Astrocyte (in vitro differentiated cells and primary cell): ENCODE data around the gene ASH1L. TPM values are rescaled to one million over a fixed set of nuclear protein-coding genes. Genes with fewer than 3 reads are reported as not detected.

Experiments used
- DNase-seq: peaks from one replicate; pipeline ENCODE4 v3.0.0-alpha.2; 2010; ENCODE audit warnings: low read depth
- FAIRE-seq: peaks from 2 replicates; lab custom pipeline; 2011; peaks lifted over from hg19 to GRCh38; lab: Jason Lieb, UNC
- H2AFZ ChIP-seq: 2 replicates; pipeline ENCODE4 v1.6.0; 2012; ENCODE audit warnings: low read depth, low read length, inconsistent platforms
- H3K27ac ChIP-seq: 2 replicates; pipeline ENCODE4 v1.5.1; 2011; ENCODE audit warnings: low read depth, low read length, inconsistent platforms
- H3K27me3 ChIP-seq: 2 replicates; pipeline ENCODE4 v1.6.0; 2011; ENCODE audit warnings: low read length, inconsistent platforms; ENCODE audit not compliant: insufficient read depth
- H3K36me3 ChIP-seq: 2 replicates; pipeline ENCODE4 v1.5.1; 2011; ENCODE audit warnings: low read length, inconsistent platforms; ENCODE audit not compliant: insufficient read depth
- H3K4me1 ChIP-seq: 2 replicates; pipeline ENCODE4 v1.5.1; 2011; ENCODE audit warnings: low read length, inconsistent platforms; ENCODE audit not compliant: insufficient read depth
- H3K4me2 ChIP-seq: 2 replicates; pipeline ENCODE4 v1.6.0; 2012; ENCODE audit warnings: low read length, inconsistent platforms
- H3K4me3 ChIP-seq: 2 replicates; pipeline ENCODE4 v1.5.1; 2011; ENCODE audit warnings: low read depth, mild to moderate bottlenecking, low read length, inconsistent platforms; ENCODE audit not compliant: insufficient read depth
- H3K79me2 ChIP-seq: 2 replicates; pipeline ENCODE4 v1.6.0; 2012; ENCODE audit warnings: mild to moderate bottlenecking, low read length, inconsistent platforms; ENCODE audit not compliant: insufficient read depth
- H3K9ac ChIP-seq: 2 replicates; pipeline ENCODE4 v1.6.0; 2012; ENCODE audit warnings: mild to moderate bottlenecking, low read length, inconsistent platforms
- H3K9me3 ChIP-seq: 2 replicates; pipeline ENCODE4 v1.5.1; 2012; ENCODE audit warnings: low read depth, mild to moderate bottlenecking, low read length, inconsistent platforms; ENCODE audit not compliant: insufficient read depth
- H4K20me1 ChIP-seq: 2 replicates; pipeline ENCODE4 v1.6.0; 2012; ENCODE audit warnings: low read length, inconsistent platforms; ENCODE audit not compliant: insufficient read depth
- H3K27ac Mint-ChIP-seq: one replicate; pipeline ENCODE4 v1.8.0; 2021; ENCODE audit warnings: mild to moderate bottlenecking, mixed read lengths; ENCODE audit not compliant: unreplicated experiment
- H3K27me3 Mint-ChIP-seq: one replicate; pipeline ENCODE4 v1.8.0; 2021; ENCODE audit warnings: low read depth, mixed read lengths; ENCODE audit not compliant: unreplicated experiment
- H3K36me3 Mint-ChIP-seq: one replicate; pipeline ENCODE4 v1.8.0; 2021; ENCODE audit warnings: low read depth, mixed read lengths; ENCODE audit not compliant: unreplicated experiment
- H3K4me1 Mint-ChIP-seq: one replicate; pipeline ENCODE4 v1.8.0; 2021; ENCODE audit warnings: low read depth, mixed read lengths; ENCODE audit not compliant: unreplicated experiment
- H3K4me3 Mint-ChIP-seq: one replicate; pipeline ENCODE4 v1.8.0; 2021; ENCODE audit warnings: mild to moderate bottlenecking, moderate library complexity, mixed read lengths; ENCODE audit not compliant: unreplicated experiment
- H3K9me3 Mint-ChIP-seq: one replicate; pipeline ENCODE4 v1.8.0; 2021; ENCODE audit warnings: mild to moderate bottlenecking, mixed read lengths; ENCODE audit not compliant: unreplicated experiment
- EZH2 ChIP-seq: IDR thresholded peaks from 2 replicates; pipeline ENCODE4 v1.6.1; 2012; ENCODE audit warnings: mild to moderate bottlenecking, low read length, inconsistent platforms; ENCODE audit not compliant: insufficient read depth
- total RNA-seq: library from RNA; stranded (reverse); gene quantifications from 2 replicates; pipeline ENCODE4 v1.2.1, GENCODE V29; 2021
- TF ChIP-seq, protein P1 (sequence below): IDR thresholded peaks from 2 replicates; pipeline ENCODE4 v1.5.1; 2011; ENCODE audit warnings: low read depth, mild to moderate bottlenecking, inconsistent platforms, low read length, moderate library complexity; ENCODE audit not compliant: insufficient read depth

Gene ASH1L
- total RNA-seq, 1 donor from 2014 or later = 31.1 TPM

DNA sequence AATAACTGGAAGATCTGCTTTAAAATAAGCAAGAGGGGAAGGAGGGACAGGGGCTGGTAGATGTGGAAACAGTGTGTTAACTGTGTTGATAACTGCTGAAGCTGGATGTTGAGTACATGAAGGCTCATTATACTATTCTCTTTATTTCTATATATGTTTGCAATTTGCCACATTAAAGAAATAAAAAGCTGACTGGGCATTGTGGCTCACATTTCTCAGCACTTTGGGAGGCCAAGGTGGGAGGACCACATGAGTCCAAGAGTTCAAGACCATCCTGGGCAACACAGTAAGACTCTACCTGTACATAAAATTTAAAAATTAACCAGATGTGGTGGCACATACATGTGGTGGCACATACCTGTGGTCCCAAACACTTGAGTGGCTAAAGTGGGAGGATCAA, 6.7 kb downstream of the ASH1L start:
- H3K4me2 ChIP-seq = no peak overlapping the region
- H3K4me1 ChIP-seq = peaks cover 5% of the 10 kb centered on the region
- no peak for TF ChIP-seq EZH2
- TF ChIP-seq, protein P1, sequence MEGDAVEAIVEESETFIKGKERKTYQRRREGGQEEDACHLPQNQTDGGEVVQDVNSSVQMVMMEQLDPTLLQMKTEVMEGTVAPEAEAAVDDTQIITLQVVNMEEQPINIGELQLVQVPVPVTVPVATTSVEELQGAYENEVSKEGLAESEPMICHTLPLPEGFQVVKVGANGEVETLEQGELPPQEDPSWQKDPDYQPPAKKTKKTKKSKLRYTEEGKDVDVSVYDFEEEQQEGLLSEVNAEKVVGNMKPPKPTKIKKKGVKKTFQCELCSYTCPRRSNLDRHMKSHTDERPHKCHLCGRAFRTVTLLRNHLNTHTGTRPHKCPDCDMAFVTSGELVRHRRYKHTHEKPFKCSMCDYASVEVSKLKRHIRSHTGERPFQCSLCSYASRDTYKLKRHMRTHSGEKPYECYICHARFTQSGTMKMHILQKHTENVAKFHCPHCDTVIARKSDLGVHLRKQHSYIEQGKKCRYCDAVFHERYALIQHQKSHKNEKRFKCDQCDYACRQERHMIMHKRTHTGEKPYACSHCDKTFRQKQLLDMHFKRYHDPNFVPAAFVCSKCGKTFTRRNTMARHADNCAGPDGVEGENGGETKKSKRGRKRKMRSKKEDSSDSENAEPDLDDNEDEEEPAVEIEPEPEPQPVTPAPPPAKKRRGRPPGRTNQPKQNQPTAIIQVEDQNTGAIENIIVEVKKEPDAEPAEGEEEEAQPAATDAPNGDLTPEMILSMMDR = no peak
- Mint-ChIP-seq H3K36me3 (peaks cover 6% of the 10 kb centered on the region), H3K4me3 (no peak overlapping the region), H3K4me1 (peaks cover 8% of the 10 kb centered on the region), H3K9me3 (no peaks in the 10 kb centered on the region), H3K27me3 (no peaks in the 10 kb centered on the region), H3K27ac (no peak overlapping the region)
- H3K27me3 ChIP-seq = no peaks in the 10 kb centered on the region
- H3K9me3 ChIP-seq = no peaks in the 10 kb centered on the region
- no peak overlapping the region for H3K9ac ChIP-seq
- FAIRE-seq (no peak), DNase-seq (no peak)
- H4K20me1 ChIP-seq = peaks cover 84% of the 10 kb centered on the region
- no peak overlapping the region for H3K4me3 ChIP-seq
- H2AFZ ChIP-seq = no peak overlapping the region
- H3K27ac ChIP-seq = no peak overlapping the region
- no peaks in the 10 kb centered on the region for H3K36me3 ChIP-seq
- peaks cover 96% of the 10 kb centered on the region for H3K79me2 ChIP-seq

DNA sequence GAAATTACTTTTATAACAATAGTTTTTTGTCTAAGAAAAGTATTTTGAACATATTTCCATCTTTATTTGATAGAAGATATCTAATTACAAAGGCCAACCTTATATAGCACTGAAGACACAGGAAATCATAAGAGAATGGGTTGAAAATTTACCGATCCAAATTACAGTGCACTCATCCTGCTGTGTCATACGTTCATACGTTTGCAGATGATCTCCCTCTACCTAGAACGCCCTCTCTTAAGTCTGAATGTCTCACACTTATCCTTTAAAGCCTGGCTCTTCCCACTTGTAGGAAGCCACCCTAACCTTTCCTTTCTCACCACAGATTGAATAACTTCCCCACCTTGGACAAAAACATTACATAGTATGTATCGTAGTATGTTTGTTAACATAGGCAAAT, 9.3 kb downstream of the ASH1L start:
- Histone ChIP-seq H3K4me3 (no peak overlapping the region), H3K9me3 (no peaks in the 10 kb centered on the region), H3K4me2 (no peak overlapping the region), H3K9ac (no peak overlapping the region), H3K27me3 (no peaks in the 10 kb centered on the region), H3K79me2 (peaks cover 97% of the 10 kb centered on the region), H3K4me1 (no peaks in the 10 kb centered on the region), H3K27ac (no peak overlapping the region), H4K20me1 (peaks cover 80% of the 10 kb centered on the region), H2AFZ (no peak overlapping the region), H3K36me3 (no peaks in the 10 kb centered on the region)
- peaks cover 6% of the 10 kb centered on the region for H3K36me3 Mint-ChIP-seq
- FAIRE-seq = no peak
- no peak for DNase-seq
- H3K4me1 Mint-ChIP-seq = peaks cover 1% of the 10 kb centered on the region
- H3K4me3 Mint-ChIP-seq = no peak overlapping the region
- H3K27me3 Mint-ChIP-seq = no peaks in the 10 kb centered on the region
- no peaks in the 10 kb centered on the region for H3K9me3 Mint-ChIP-seq
- no peak overlapping the region for H3K27ac Mint-ChIP-seq
- no peak for TF ChIP-seq EZH2
- TF ChIP-seq, protein P1 = no peak

DNA sequence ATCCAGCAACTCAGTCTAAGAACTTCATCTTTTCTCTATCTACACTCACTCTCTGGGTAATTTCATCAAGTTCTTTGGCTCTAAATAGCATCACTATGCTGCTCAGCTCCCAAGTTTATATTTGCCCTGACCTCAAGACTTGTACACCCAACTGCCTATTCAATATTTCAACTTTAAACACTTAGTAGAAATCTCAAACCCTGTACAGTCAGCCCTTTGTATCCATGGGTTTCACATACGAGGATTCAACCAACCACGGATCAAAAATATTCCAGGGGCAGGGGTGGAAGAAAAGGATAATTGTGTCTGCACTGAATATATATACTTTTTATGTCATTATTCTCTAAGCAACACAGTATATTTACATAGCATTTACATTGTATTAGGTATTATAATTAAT, 13.9 kb downstream of the ASH1L start:
- no peak for FAIRE-seq
- no peaks in the 10 kb centered on the region for H3K9me3 Mint-ChIP-seq
- H3K36me3 Mint-ChIP-seq = peaks cover 6% of the 10 kb centered on the region
- Histone ChIP-seq H3K36me3 (no peaks in the 10 kb centered on the region), H3K27ac (no peak overlapping the region), H3K9me3 (no peaks in the 10 kb centered on the region), H3K9ac (no peak overlapping the region), H2AFZ (no peak overlapping the region), H3K27me3 (no peaks in the 10 kb centered on the region), H3K4me1 (no peaks in the 10 kb centered on the region), H3K4me3 (no peak overlapping the region), H4K20me1 (peaks cover 72% of the 10 kb centered on the region), H3K79me2 (peaks cover 95% of the 10 kb centered on the region), H3K4me2 (no peak overlapping the region)
- DNase-seq = no peak
- no peak for TF ChIP-seq EZH2
- TF ChIP-seq, protein P1 = no peak
- no peaks in the 10 kb centered on the region for H3K27me3 Mint-ChIP-seq
- H3K4me1 Mint-ChIP-seq = peaks cover 4% of the 10 kb centered on the region
- H3K4me3 Mint-ChIP-seq = no peak overlapping the region
- no peak overlapping the region for H3K27ac Mint-ChIP-seq
